Astrocyte (in vitro differentiated cells and primary cell): ENCODE measurements around the gene KRT86. TPM values are rescaled to one million over a fixed set of nuclear protein-coding genes. Genes with fewer than 3 reads are reported as not detected.

ENCODE experiments used
- DNase-seq: peaks from one replicate; pipeline ENCODE4 v3.0.0-alpha.2; 2010; ENCODE audit warnings: low read depth
- FAIRE-seq: peaks from 2 replicates; lab custom pipeline; 2011; peaks lifted over from hg19 to GRCh38; lab: Jason Lieb, UNC
- H2AFZ ChIP-seq: 2 replicates; pipeline ENCODE4 v1.6.0; 2012; ENCODE audit warnings: low read depth, low read length, inconsistent platforms
- H3K27ac ChIP-seq: 2 replicates; pipeline ENCODE4 v1.5.1; 2011; ENCODE audit warnings: low read depth, low read length, inconsistent platforms
- H3K27me3 ChIP-seq: 2 replicates; pipeline ENCODE4 v1.6.0; 2011; ENCODE audit warnings: low read length, inconsistent platforms; ENCODE audit not compliant: insufficient read depth
- H3K36me3 ChIP-seq: 2 replicates; pipeline ENCODE4 v1.5.1; 2011; ENCODE audit warnings: low read length, inconsistent platforms; ENCODE audit not compliant: insufficient read depth
- H3K4me1 ChIP-seq: 2 replicates; pipeline ENCODE4 v1.5.1; 2011; ENCODE audit warnings: low read length, inconsistent platforms; ENCODE audit not compliant: insufficient read depth
- H3K4me2 ChIP-seq: 2 replicates; pipeline ENCODE4 v1.6.0; 2012; ENCODE audit warnings: low read length, inconsistent platforms
- H3K4me3 ChIP-seq: 2 replicates; pipeline ENCODE4 v1.5.1; 2011; ENCODE audit warnings: low read depth, mild to moderate bottlenecking, low read length, inconsistent platforms; ENCODE audit not compliant: insufficient read depth
- H3K79me2 ChIP-seq: 2 replicates; pipeline ENCODE4 v1.6.0; 2012; ENCODE audit warnings: mild to moderate bottlenecking, low read length, inconsistent platforms; ENCODE audit not compliant: insufficient read depth
- H3K9ac ChIP-seq: 2 replicates; pipeline ENCODE4 v1.6.0; 2012; ENCODE audit warnings: mild to moderate bottlenecking, low read length, inconsistent platforms
- H3K9me3 ChIP-seq: 2 replicates; pipeline ENCODE4 v1.5.1; 2012; ENCODE audit warnings: low read depth, mild to moderate bottlenecking, low read length, inconsistent platforms; ENCODE audit not compliant: insufficient read depth
- H4K20me1 ChIP-seq: 2 replicates; pipeline ENCODE4 v1.6.0; 2012; ENCODE audit warnings: low read length, inconsistent platforms; ENCODE audit not compliant: insufficient read depth
- H3K27ac Mint-ChIP-seq: one replicate; pipeline ENCODE4 v1.8.0; 2021; ENCODE audit warnings: mild to moderate bottlenecking, mixed read lengths; ENCODE audit not compliant: unreplicated experiment
- H3K27me3 Mint-ChIP-seq: one replicate; pipeline ENCODE4 v1.8.0; 2021; ENCODE audit warnings: low read depth, mixed read lengths; ENCODE audit not compliant: unreplicated experiment
- H3K36me3 Mint-ChIP-seq: one replicate; pipeline ENCODE4 v1.8.0; 2021; ENCODE audit warnings: low read depth, mixed read lengths; ENCODE audit not compliant: unreplicated experiment
- H3K4me1 Mint-ChIP-seq: one replicate; pipeline ENCODE4 v1.8.0; 2021; ENCODE audit warnings: low read depth, mixed read lengths; ENCODE audit not compliant: unreplicated experiment
- H3K4me3 Mint-ChIP-seq: one replicate; pipeline ENCODE4 v1.8.0; 2021; ENCODE audit warnings: mild to moderate bottlenecking, moderate library complexity, mixed read lengths; ENCODE audit not compliant: unreplicated experiment
- H3K9me3 Mint-ChIP-seq: one replicate; pipeline ENCODE4 v1.8.0; 2021; ENCODE audit warnings: mild to moderate bottlenecking, mixed read lengths; ENCODE audit not compliant: unreplicated experiment
- CTCF ChIP-seq: IDR thresholded peaks from 2 replicates; pipeline ENCODE4 v1.5.1; 2011; ENCODE audit warnings: low read depth, mild to moderate bottlenecking, inconsistent platforms, low read length, moderate library complexity; ENCODE audit not compliant: insufficient read depth
- EZH2 ChIP-seq: IDR thresholded peaks from 2 replicates; pipeline ENCODE4 v1.6.1; 2012; ENCODE audit warnings: mild to moderate bottlenecking, low read length, inconsistent platforms; ENCODE audit not compliant: insufficient read depth
- total RNA-seq: library from RNA; stranded (reverse); gene quantifications from 2 replicates; pipeline ENCODE4 v1.2.1, GENCODE V29; 2021

The KRT86 gene
- total RNA-seq, 1 donor from 2014 or later, result 0.43 TPM

DNA sequence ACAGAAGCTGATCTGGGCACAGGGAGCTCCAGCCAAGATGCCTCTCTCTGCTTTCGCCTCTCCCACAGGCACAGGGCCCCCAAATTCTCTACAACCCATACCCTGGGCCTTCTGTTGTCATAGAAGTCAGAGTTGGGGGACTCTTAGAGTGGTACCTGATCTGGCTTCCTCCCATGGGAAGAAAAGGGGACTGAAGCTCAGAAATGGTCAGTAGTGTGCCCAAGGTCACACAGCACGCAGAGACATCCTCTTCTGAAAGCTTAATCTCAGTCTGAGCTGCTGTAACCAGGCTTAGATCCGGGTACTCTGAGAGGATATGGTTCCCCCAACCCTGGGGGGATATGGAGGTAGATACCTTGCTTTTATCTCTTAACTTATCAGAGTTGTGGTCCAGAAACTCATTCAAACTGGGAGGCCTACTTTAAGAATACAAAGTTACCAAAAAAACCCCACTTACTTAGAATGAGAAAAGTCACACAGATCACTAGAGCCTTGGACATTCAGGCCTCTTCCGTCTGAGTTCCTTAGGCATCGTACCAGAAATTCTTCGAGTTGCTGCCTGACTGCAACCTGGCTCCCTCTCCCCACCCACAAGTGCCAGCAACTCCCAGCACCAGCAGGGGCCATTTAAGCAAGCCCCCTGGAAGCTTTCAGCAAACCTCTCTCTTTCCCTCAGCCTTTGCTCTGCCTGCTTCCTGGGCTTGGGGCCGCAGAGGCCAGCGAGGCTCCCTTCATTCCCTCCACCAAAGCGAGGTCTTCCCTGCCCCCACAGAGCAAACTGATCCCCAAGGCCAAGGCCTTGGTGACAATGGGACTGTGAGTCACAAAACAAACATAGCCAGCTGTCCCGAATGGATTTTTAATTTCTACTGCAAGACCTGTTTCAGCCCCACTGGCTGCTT lies 27.5 kb upstream of the KRT86 start:
- Histone ChIP-seq H3K27me3 (peaks cover 2% of the 10 kb centered on the region), H4K20me1 (no peaks in the 10 kb centered on the region), H3K4me2 (peak overlapping the region; percentile 34), H3K27ac (no peak overlapping the region), H3K4me3 (no peak overlapping the region), H3K9ac (no peak overlapping the region), H3K36me3 (no peaks in the 10 kb centered on the region), H3K9me3 (no peaks in the 10 kb centered on the region), H3K79me2 (no peaks in the 10 kb centered on the region), H2AFZ (no peak overlapping the region), H3K4me1 (peaks cover 30% of the 10 kb centered on the region)
- FAIRE-seq (no peak), DNase-seq (no peak)
- H3K36me3 Mint-ChIP-seq, result peaks cover 10% of the 10 kb centered on the region
- H3K9me3 Mint-ChIP-seq, result peaks cover 4% of the 10 kb centered on the region
- H3K27ac Mint-ChIP-seq, result peak overlapping the region; percentile 3
- peaks cover 36% of the 10 kb centered on the region for H3K4me1 Mint-ChIP-seq
- peaks cover 49% of the 10 kb centered on the region for H3K27me3 Mint-ChIP-seq
- no peak overlapping the region for H3K4me3 Mint-ChIP-seq
- no peak for TF ChIP-seq EZH2
- TF ChIP-seq CTCF, result no peak

DNA sequence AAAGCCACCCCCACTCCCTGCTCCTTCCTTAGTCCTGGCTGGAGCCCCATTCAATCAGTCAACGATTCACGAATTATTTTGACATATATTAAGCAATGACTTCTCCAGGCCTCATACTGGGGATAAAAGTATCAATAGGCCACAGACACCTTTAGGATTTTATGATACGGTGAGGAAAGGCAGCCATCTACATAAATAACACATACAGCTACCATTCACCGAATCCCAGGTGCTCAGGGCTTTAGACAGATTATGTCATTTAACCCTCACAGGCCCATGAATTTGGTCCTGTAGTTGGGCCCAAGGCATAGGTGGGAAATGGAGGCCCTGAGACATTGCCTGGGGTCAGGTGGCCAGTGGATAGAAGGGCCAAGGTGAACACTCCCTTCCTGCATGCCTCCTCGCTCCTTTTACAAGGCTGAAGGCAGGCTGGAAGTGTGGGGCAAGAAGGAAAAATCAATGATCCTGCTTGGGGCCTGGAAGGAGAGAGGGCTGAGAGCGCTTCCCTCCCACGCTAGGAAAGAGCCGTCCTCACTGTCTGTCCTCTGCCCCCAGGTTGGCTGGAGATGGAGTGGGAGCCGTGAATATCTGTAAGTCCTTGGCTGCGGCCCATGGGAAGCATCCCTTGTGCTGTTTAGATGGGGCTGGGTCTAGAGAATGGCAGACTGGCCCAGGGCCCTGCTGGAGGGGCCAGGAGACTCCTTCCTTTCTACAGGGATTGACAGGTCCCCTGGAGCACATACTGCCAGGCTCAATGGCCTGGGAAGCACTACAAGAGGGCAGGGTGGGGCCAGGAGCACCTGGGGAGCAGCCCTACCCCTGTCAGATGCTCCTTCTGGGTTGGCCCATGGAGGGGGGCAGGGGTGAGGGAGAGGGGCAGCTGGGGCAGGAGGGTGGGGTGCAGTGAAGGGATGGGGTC lies 26.6 kb upstream of the KRT86 start:
- H3K36me3 Mint-ChIP-seq, result peaks cover 5% of the 10 kb centered on the region

More for the DNA sequence above, 26.6 kb upstream of the KRT86 start:
- no peaks in the 10 kb centered on the region for H3K79me2 ChIP-seq
- no peak overlapping the region for H3K27ac Mint-ChIP-seq
- peaks cover 2% of the 10 kb centered on the region for H3K27me3 ChIP-seq
- H3K4me2 ChIP-seq, result peak overlapping the region; percentile 34
- H3K36me3 ChIP-seq, result no peaks in the 10 kb centered on the region
- H3K4me3 ChIP-seq, result no peak overlapping the region
- peaks cover 4% of the 10 kb centered on the region for H3K9me3 Mint-ChIP-seq
- DNase-seq (no peak), FAIRE-seq (no peak)
- no peak overlapping the region for H3K9ac ChIP-seq
- peaks cover 30% of the 10 kb centered on the region for H3K4me1 ChIP-seq
- H3K27ac ChIP-seq, result no peak overlapping the region
- no peaks in the 10 kb centered on the region for H3K9me3 ChIP-seq
- H3K4me1 Mint-ChIP-seq, result peaks cover 36% of the 10 kb centered on the region
- no peak overlapping the region for H2AFZ ChIP-seq
- no peak overlapping the region for H3K4me3 Mint-ChIP-seq
- TF ChIP-seq EZH2, result no peak
- TF ChIP-seq CTCF, result no peak
- peaks cover 55% of the 10 kb centered on the region for H3K27me3 Mint-ChIP-seq
- H4K20me1 ChIP-seq, result no peaks in the 10 kb centered on the region
